Measurements from ENCODE around the gene AKNA. TPM values are rescaled to one million over a fixed set of nuclear protein-coding genes. Genes with fewer than 3 reads are reported as not detected.

AKNA gene
- 11.3 and 13.1 TPM in 2 replicates for total RNA-seq

GRCh38 chr9:114387680-114388356, at the start of gene AKNA:
AKNA (minus strand) TSS chr9:114387982; CDS start chr9:114381333, 6,649 bp downstream.

GRCh38 chr9:114329625-114330022, 58.2 kb downstream of the AKNA start, which contains the start of gene ORM2:
ORM2 (plus strand) TSS chr9:114329869; CDS start chr9:114329905, 36 bp downstream.

GRCh38 chr9:114322831-114323531, 64.8 kb downstream of the AKNA start, which contains the start of gene ORM1:
ORM1 (plus strand) TSS chr9:114323098; CDS start chr9:114323134, 36 bp downstream.

Other genes with a start within 250 kb of the AKNA start
- 12.7 and 15.2 TPM in 2 replicates for gene COL27A1, start 232.4 kb downstream of the AKNA start, total RNA-seq
- gene ORM1, start 64.9 kb downstream of the AKNA start, total RNA-seq, result not detected in 2 replicates
- gene ORM2, start 58.1 kb downstream of the AKNA start, total RNA-seq, result not detected in 2 replicates
- gene WHRN, start 117.5 kb upstream of the AKNA start, total RNA-seq, result 1.6 and 3.0 TPM in 2 replicates
- gene ATP6V1G1, start 199.8 kb upstream of the AKNA start, total RNA-seq, result 71.1 and 83.3 TPM in 2 replicates
- 7.0 and 8.6 TPM in 2 replicates for gene TMEM268, start 223.3 kb upstream of the AKNA start, total RNA-seq

Measured in smooth muscle cell of the pulmonary artery (primary cell).